ENCODE measurements around the gene CLDN9.

The CLDN9 gene

DNA sequence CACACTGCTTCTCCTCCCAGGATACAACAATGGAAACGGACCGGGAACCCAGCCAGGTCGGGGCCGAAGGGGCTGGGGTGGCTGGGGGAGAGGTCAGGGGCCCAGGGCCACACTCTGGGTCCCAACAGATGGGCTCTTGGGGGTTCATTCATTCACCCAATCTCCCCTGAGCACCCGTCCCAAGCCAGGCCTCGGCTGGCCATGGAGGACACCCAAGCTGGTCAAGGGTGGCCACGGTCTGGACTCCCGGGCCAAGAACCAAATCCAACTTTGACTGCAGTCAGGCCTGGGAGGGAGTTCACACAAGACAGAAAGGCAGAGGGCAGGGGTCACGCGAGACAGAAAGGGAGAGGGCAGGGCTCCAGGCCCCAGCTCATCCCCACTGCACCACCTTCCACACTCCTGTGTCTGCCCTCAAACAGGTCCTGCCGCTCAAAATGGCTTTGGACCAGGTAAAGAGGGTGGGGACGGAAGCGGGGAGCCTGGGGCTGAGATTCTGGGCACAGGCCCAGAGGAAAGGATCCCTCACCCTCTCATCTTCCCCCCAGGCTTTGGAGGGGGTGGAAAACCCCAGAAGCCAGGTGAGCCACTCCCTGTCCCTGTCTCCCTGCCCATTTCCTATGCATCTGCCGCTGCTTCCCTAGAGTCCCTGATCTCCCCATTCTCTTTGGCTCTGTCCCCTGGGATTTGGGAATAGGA is 20.2 kb upstream of the CLDN9 start:
- H3K4me1 ChIP-seq (ENCODE audit: control insufficient read depth, insufficient read depth, low read length), result no peaks in the 10 kb centered on the region; the same call in 1 of the 2 replicates
- no peak overlapping the region for H3K4me3 ChIP-seq (ENCODE audit: low read depth, low read length)
- H3K36me3 ChIP-seq (ENCODE audit: control insufficient read depth in 2 of 2, insufficient read depth in 1 of 2, low read length in 2 of 2), result no peaks in the 10 kb centered on the region
- H3K9me3 ChIP-seq (ENCODE audit: control insufficient read depth, insufficient read depth, low read depth, low read length), result no peaks in the 10 kb centered on the region
- ChIA-PET CTCF (interaction anchor here (0.9 to 1.6 kb wide), 5 partner anchors 11 to 39 kb away, joined by 3 to 5 read pairs (median 3); no protein-coding TSS in a partner anchor), POLR2A (no interaction called here)
- no peak overlapping the region for H3K27ac ChIP-seq (ENCODE audit: extremely low read depth, low read depth, low read length)
- no peak for TF ChIP-seq GLI2 (tag by site-specific recombination; IDR thresholded peaks at IDR 0.05; ENCODE audit: borderline replicate concordance, low read depth)
- TF ChIP-seq ZNF214 (tag by site-specific recombination; IDR thresholded peaks at IDR 0.05; ENCODE audit: borderline replicate concordance), result no peak
- no peak for TF ChIP-seq ZSCAN30 (tag by site-specific recombination; IDR thresholded peaks at IDR 0.05)
- TF ChIP-seq ZBTB49 (tag by site-specific recombination; IDR thresholded peaks at IDR 0.05; ENCODE audit: low read depth), result no peak
- no peak for TF ChIP-seq ZBTB26 (tag by site-specific recombination; optimal IDR thresholded peaks at IDR 0.05)
- TF ChIP-seq ZFP3 (tag by site-specific recombination; IDR thresholded peaks at IDR 0.05; ENCODE audit: low read depth), result no peak
- no peak for TF ChIP-seq OVOL3 (tag by site-specific recombination; IDR thresholded peaks at IDR 0.05)
- no peak for TF ChIP-seq ZNF777 (tag by site-specific recombination; IDR thresholded peaks at IDR 0.05; ENCODE audit: borderline replicate concordance)
- TF ChIP-seq ZBTB20 (tag by site-specific recombination; IDR thresholded peaks at IDR 0.05), result no peak
- TF ChIP-seq ZNF747 (tag by site-specific recombination; IDR thresholded peaks at IDR 0.05), result no peak
- TF ChIP-seq, protein P1, sequence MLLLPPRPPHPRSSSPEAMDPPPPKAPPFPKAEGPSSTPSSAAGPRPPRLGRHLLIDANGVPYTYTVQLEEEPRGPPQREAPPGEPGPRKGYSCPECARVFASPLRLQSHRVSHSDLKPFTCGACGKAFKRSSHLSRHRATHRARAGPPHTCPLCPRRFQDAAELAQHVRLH (tag by site-specific recombination; IDR thresholded peaks at IDR 0.05), result no peak
- TF ChIP-seq, protein P2, sequence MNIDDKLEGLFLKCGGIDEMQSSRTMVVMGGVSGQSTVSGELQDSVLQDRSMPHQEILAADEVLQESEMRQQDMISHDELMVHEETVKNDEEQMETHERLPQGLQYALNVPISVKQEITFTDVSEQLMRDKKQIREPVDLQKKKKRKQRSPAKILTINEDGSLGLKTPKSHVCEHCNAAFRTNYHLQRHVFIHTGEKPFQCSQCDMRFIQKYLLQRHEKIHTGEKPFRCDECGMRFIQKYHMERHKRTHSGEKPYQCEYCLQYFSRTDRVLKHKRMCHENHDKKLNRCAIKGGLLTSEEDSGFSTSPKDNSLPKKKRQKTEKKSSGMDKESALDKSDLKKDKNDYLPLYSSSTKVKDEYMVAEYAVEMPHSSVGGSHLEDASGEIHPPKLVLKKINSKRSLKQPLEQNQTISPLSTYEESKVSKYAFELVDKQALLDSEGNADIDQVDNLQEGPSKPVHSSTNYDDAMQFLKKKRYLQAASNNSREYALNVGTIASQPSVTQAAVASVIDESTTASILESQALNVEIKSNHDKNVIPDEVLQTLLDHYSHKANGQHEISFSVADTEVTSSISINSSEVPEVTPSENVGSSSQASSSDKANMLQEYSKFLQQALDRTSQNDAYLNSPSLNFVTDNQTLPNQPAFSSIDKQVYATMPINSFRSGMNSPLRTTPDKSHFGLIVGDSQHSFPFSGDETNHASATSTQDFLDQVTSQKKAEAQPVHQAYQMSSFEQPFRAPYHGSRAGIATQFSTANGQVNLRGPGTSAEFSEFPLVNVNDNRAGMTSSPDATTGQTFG (tag by site-specific recombination; IDR thresholded peaks at IDR 0.05; ENCODE audit: borderline replicate concordance), result no peak
- no peak for TF ChIP-seq INSM2 (tag by site-specific recombination; IDR thresholded peaks at IDR 0.05)
- no peak for TF ChIP-seq ZNF596 (tag by site-specific recombination; IDR thresholded peaks at IDR 0.05)
- no peak for TF ChIP-seq ZNF792 (tag by site-specific recombination; IDR thresholded peaks at IDR 0.05)
- no peak for TF ChIP-seq ZNF660 (tag by site-specific recombination; IDR thresholded peaks at IDR 0.05)
- TF ChIP-seq, protein P3, sequence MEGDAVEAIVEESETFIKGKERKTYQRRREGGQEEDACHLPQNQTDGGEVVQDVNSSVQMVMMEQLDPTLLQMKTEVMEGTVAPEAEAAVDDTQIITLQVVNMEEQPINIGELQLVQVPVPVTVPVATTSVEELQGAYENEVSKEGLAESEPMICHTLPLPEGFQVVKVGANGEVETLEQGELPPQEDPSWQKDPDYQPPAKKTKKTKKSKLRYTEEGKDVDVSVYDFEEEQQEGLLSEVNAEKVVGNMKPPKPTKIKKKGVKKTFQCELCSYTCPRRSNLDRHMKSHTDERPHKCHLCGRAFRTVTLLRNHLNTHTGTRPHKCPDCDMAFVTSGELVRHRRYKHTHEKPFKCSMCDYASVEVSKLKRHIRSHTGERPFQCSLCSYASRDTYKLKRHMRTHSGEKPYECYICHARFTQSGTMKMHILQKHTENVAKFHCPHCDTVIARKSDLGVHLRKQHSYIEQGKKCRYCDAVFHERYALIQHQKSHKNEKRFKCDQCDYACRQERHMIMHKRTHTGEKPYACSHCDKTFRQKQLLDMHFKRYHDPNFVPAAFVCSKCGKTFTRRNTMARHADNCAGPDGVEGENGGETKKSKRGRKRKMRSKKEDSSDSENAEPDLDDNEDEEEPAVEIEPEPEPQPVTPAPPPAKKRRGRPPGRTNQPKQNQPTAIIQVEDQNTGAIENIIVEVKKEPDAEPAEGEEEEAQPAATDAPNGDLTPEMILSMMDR (tag by site-specific recombination; IDR thresholded peaks at IDR 0.05), result no peak
- no peak for TF ChIP-seq KLF10 (tag by site-specific recombination; IDR thresholded peaks at IDR 0.05)

Measured in HEK293 (cell line).